Measurements from ENCODE around the gene ATXN10.

GRCh38 chr22:45832180-45832579 is 160.5 kb downstream of the ATXN10 start:
- no peak for TF ChIP-seq PBX3 (IDR thresholded peaks at IDR 0.05; ENCODE audit: insufficient replicate concordance, low read depth, low read length)
- no peak for TF ChIP-seq CTCF (IDR thresholded peaks at IDR 0.05 in 2 of 3, conservative IDR thresholded peaks at IDR 0.05 in 1 of 3; ENCODE audit: control insufficient read depth in 2 of 3, extremely low read depth in 1 of 3, insufficient read depth in 1 of 3, low read depth in 3 of 3, low read length in 3 of 3)
- TF ChIP-seq PRDM15 (CRISPR knock-in tag; IDR thresholded peaks at IDR 0.05) = no peak
- TF ChIP-seq ATF3 (IDR thresholded peaks at IDR 0.05; ENCODE audit: borderline replicate concordance, extremely low read depth, low read depth, low read length) = no peak

Data from GM12878 (cell line).